NCI-H1694 treated with DMSO at 0.1 percent for 48 hours (cell line): ENCODE results near the gene ASRGL1.

ENCODE experiments used
- DNase-seq: peaks from one replicate; lab custom pipeline; 2025; lab: John Stamatoyannopoulos, UW

The ASRGL1 gene

DNA sequence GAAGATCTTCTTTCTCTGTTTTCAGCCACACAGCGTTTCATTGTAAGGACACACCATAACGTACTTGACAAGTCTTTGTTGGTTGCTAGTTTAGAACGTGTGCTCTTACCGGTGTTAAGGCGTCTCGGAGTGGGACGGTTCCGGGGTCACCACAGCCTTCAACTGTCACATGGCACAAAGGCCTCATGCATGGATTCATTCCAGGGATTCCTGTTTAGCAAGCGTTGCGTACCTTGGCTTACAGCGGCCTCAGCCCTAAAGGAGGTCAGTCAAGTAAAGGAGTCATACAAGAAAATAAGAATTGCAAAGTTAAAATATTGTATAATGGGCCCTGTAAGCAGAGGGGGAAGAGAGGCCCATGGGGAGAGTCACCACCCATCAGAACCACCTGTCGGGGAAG is 79.3 kb downstream of the ASRGL1 start:
- no peak for DNase-seq

DNA sequence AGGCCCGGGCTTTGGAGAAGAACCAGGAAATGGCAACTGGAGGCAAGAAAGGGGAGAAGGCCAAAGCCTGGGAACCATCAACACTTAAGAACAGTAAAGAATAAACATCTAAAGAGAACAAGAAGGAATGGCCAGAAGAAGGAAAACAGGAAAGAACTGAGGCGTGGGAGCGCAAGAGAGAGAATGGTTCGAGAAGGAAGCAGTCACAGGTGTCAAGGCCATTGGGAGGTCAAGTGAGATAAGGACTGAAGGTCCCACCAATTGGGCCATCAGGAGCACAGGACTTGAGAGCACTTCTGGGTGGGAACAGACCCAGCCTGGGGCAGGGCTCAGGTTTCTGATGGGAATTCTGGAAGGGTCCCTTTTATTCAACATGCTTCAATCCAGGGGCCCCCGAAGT is 80.9 kb downstream of the ASRGL1 start:
- DNase-seq = no peak

DNA sequence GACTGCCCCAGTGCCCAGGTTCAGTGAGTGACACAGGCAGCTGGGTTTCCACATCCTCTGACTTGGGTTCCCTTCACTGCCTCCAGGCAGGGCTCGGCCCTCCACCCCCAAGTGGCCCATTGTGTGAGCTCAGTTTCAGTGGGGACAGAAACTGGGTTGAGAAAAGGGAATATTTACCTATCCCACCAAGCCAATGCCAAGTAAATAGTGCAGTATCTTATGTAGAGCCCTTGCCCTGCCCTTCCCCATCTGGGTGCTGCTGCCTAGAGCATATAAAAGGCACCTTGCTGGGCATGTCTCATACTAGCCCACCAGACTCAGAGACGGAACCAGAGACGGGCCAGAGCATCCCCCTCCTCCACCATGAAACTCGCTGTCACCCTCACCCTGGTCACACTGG is 81.5 kb downstream of the ASRGL1 start, which contains the start of gene SCGB1A1:
TSS of gene SCGB1A1 (plus strand) at position 301 of the 400 bp plus-strand sequence. CDS start at position 364, 63 bp downstream.
- no peak for DNase-seq

DNA sequence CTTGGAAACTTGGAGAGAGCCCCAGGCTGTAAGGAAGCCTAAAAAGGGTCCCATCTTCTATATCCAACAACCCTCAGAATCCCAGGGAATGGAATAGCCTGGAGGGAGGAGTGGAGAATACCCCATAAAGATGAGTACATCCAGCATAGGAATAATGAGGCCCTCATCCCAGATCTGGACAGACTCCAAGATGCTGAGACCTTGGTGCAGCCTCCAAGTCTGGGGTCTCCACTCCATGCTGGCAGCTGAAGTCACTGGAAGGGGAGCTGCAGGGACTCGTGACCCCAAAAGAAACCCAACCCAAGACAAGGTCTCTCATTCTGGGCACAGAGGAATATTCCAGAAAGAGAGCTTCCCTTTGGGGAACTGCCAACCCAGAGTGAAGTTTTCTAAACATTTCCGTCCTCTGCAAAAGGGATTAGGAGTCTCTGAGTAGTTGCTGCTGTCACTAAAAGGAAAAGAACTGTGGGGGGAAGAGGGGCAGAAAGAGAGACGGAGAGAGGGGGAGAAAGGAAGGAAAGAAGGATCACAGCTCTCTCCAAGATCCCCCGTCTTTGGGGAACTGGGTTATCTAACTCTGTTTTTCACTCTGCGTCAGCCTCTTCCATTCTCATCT is 82.2 kb downstream of the ASRGL1 start:
- no peak for DNase-seq

DNA sequence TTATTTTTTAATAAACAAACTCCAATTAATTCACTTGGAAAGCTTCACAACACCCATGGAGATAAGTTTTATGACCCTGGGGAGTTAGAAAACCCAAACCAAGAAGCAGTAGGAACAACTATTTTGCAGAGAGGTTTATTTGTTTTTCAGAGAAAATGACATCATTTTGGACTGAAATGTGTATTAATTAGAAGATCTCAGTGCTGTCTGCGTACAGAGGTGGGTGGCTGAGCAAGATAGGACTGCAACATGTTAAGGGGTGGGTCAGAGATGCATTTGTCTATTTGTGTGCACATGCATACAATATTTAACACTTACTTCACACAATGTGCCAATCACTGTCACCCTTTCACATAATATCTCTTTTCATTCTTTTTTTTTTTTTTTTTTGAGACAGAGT is 82.7 kb downstream of the ASRGL1 start:
- DNase-seq = no peak

DNA sequence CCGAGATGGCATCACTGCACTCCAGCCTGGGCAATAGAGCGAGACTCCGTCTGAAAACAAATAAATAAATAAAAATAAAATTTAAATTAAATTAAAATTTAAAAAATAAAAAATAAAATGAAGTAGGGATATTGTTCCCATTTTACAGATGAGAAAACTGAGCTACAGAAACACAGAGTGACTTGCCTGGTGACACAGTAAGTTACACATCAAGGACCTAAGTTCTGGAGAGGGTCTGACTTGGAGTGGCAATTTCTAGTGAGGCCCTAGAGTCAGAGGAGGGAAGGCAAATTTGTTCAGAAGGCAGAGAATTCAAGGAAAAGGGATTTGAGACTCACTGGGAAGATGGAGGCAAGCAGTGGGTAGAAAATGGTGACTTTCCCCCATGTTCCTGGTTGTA is 83.6 kb downstream of the ASRGL1 start:
- DNase-seq = no peak

DNA sequence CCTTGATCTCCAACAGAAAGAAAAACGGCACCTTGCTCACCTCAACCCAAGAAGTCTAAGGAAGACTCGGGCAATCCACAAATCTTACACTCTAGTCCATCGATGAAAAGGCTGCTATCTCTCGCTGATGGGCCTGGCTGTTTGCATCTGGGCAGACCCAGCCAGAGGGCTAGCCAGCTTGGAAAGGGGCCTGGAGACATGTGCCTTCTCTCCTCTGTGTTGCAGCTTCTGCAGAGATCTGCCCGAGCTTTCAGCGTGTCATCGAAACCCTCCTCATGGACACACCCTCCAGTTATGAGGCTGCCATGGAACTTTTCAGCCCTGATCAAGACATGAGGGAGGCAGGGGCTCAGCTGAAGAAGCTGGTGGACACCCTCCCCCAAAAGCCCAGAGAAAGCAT is 84.7 kb downstream of the ASRGL1 start:
- DNase-seq = no peak

DNA sequence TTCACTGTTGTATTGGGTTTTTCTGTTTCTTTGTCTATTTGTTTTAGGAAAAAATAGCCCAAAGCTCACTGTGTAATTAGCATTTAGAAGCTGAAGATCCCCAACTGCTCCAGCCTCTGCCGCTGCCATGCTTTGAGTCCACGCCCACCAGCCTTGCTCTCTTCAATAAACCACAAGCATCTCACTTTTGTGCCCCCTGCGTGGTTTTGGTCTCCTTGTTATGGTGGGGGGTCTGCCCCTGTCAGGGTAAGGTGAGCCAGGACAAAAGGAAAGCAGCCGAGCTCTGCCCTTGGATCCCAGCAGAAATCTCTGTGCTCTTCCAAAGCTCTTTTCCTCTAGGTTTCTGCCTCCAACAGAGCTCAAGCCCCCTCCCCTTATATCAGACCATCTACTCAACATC is 85.8 kb downstream of the ASRGL1 start:
- no peak for DNase-seq

DNA sequence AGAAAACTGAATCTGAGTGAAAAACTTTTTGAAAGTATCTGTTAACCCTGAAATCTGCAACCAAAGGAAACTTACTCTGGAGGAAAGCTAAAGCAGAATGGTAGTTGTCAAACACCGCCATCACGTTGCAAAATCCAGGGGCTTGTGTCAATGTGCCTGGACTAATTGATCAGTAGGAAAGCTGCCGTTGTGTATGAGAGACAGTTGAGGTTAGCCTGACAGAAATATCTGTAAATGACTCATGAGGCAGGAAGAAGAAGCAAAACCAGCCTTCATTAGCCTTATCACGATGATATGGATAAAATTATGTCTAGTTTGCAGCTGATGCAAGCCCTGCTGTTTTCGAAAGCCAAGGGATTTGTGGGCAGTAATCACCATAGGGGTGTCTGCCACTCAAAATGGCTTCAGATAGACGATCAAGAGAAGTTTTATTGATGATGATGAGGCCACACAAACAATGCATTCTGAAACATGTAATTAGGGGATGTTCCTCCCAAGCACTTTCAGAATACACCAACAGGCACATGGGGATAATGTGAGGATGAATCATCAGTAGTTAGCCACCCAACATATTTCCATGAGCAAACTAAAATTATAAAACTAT is 90.5 kb downstream of the ASRGL1 start:
- DNase-seq = no peak

DNA sequence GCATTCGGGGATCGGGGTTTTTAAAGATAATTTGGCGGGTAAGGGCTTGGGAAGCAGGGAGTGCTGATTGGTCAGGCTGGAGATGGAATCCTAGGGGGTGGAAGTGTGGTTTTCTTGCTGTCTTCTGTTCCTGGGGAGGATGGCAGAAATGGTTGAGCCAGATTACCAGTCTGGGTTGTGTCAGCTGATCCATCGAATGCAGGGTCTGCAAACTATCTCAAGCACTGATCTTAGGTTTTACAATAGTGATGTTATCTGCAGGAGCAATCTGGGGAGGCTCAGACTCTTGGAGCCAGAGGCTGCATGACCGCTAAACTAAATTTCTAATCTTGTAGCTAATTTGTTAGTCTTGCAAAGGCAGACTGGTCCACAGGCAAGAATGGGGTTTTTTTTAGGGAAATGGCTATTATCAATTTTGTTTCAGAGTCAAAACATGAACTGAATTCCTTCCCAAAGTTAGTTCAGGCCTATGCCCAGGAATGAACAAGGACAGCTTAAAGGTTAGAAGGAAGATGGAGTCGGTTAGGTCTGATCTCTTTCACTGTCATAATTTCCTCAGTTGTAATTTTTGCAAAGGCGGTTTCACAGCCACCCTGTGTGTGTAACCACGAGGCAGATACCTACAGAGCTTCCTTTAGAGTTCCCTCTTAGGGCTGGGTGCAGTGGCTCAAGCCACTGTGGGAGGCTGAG is 91.8 kb downstream of the ASRGL1 start:
- DNase-seq = no peak

DNA sequence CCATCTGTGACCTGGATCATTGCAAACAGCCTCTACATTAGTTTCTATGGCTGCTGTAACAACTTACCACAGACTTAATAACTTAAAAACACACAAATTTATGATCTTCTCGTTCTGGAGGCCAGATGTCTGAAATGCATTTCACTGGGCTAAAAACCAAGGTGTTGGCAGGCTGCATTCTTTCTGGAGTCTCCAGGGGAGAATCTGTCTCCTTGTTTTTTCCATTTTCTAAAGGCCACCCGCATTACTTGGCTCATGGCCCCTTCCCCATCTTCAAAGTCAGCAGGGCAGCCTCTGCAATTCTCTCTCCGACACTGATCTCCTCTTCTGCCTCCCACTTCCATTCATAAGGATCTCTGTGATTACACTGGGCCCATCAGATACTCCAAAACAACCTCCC is 93.2 kb downstream of the ASRGL1 start:
- DNase-seq = no peak

DNA sequence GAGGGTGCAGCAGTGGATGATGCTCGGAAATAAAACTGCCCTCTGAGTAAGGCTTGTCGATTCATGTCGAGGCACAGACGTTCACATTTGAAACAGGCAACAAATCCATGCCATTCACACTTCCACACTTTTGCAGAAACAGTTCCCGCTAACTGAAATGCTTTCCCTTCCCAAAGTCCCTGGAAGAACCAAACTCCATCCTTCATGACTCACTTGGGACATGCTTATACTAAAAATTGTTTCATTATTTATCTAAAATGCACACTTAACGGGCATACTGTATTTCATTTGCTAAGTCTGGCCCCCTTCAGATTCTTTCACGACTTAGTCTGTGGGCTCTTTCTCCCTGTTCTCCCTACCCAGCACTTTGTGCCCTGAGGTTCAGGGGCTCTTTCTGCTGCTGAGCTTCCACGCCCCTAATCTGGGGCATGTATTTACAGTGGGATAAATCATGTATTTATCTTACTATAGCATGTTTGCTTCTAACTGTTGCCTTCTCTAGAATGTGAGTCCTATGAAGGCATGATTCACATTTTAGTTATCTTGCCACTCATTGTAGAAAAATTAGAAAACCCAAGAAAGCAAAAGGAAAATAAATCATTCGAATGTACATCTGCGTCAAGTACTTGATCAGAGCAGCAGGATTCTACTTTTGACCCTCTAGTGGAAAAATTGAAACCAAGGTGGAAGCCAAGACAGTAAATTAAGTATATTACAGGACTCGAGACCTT is 94.1 kb downstream of the ASRGL1 start:
- no peak for DNase-seq

DNA sequence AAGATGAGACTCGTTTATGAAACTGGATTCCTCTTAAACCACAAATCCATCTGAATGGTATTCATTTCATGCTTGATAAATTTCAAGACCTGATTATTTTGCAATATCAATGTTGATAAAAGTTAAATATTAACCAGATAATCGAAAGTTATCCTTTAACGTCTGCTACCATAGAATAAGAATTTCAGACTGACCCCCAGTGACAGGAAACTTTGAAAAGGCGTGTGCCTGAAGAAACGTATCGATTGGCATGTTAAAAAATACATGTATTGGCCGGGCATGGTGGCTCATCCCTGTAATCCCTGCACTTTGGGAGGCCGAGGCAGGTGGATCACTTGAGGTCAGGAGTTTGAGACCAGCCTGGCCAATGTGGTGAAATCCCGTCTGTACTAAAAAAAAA is 95.4 kb downstream of the ASRGL1 start:
- no peak for DNase-seq

DNA sequence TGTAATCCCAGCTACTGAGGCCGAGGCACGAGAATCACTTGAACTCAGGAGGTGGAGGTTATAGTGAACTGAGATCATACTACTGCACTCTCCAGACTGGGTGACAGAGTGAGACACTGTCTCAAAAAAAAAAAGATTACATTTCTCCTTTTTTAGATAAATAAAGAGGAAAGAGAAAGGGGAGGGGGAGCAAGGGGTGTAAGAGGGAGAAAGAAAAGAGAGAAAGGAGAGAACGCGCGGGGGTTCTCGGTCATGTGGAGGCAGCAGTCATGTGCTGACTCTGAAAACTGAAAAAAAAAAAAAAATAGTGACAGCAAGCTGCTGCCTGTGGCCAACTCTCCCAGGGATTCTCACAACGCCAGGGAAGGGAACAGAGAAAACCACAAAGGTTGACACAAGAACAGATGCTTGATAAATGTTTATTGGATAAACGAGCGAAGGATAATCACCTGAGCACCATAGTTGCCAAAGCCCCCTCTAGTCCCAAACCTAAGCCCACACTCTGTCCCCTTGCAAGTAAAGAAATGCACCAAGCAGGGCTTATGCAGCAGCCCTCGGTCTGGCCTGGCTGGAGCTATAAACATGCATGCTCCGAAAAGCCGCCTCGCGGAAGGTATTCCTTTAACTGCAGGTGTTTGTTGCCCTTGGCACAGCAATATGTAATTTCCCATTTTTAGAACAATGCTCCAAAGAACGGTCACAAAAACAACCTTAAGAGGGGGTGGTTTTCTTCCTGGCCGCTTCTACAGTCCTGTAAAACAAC is 96.1 kb downstream of the ASRGL1 start:
- peak; percentile 26 for DNase-seq

DNA sequence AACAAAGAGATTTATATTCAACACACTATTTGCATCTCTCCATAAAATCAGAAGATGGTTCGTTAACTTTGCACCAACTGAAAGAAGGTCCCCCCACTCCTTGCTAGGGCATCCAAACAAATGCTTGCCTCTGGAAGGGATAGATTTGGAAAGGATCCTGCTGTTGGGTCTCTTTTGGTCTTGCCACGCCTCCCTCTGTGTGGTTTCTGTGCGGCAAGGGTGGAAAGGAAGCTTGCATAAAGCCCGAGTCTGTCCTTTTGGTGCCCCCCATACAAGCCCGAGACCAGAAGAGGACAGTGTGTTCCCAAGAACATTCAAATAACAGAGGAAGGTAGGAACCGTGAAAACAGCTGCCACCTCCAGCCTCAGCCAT is 96.6 kb downstream of the ASRGL1 start:
- no peak for DNase-seq

DNA sequence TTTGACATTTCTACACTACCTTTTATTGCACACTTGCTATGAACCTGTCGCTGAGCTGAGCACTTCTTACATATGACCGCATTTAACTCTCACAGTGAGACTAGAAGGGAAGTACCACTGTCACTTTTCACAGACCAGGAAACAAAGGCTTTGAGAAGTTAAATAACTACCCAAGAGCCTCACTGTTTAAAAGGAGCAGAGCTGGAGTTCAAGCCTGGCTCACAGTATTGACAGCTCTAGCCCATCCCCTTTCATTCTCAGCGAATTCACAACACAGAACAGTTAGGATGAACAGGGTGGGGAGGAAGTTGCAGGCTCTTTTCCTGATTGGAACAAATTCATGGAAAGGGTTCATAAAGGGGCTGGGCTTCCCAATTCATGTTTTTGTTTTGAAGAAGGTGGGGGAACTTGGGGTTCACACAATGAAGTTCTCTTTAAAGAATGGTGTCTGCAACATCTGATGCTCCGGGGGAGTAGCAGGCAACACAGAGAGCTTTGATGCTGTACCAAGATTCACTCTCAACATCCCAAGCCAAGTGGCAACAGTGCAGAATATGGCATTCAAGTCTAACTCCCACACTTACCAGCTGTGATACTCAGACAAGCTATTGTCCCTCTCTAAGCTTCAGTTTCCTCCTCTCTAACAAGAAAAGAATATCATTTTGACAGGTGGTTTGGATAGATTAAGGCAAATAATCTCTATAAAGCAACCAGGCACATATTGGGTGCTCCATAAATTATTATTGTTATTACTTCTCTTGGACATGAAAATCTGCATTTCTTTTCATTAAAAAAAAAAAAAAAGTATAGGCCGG is 98.8 kb downstream of the ASRGL1 start:
- DNase-seq = no peak

DNA sequence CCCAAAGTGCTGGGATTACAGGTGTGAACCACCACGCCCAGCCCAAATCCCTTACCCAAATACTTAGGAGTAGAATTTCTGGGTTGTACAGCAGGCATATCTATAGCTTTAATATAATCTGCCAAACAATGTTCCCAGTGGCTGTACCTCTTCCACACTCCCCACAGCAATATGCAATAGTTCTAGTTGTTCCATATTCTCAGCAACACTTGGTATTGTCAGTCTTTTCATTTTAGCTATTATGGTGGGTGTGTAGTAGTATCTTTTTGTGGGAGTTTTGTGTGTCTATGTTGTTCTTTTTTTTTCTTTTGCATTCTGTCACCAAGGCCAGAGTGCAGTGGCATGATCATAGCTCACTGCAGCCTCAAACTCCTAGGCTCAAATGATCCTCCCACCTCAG is 100.4 kb downstream of the ASRGL1 start:
- no peak for DNase-seq

DNA sequence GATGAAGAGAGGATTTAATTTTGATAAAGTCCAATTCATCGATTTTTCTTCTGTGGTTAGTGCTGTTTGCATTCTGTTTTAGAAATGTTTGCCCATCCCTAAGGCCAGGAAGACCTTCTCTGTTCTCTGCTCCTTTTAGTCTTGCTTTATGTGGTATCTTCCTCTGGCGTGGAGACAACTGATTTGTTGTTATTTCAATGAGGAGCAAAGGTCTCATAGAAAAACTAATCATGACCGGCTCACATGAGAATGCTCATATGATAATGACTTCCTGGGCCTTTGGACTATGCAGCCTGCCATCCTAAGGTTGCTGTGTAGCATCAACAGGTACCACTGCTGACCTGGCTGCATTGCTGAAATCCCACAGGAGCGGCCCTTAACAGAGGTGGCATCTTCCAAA is 101.4 kb downstream of the ASRGL1 start:
- no peak for DNase-seq

DNA sequence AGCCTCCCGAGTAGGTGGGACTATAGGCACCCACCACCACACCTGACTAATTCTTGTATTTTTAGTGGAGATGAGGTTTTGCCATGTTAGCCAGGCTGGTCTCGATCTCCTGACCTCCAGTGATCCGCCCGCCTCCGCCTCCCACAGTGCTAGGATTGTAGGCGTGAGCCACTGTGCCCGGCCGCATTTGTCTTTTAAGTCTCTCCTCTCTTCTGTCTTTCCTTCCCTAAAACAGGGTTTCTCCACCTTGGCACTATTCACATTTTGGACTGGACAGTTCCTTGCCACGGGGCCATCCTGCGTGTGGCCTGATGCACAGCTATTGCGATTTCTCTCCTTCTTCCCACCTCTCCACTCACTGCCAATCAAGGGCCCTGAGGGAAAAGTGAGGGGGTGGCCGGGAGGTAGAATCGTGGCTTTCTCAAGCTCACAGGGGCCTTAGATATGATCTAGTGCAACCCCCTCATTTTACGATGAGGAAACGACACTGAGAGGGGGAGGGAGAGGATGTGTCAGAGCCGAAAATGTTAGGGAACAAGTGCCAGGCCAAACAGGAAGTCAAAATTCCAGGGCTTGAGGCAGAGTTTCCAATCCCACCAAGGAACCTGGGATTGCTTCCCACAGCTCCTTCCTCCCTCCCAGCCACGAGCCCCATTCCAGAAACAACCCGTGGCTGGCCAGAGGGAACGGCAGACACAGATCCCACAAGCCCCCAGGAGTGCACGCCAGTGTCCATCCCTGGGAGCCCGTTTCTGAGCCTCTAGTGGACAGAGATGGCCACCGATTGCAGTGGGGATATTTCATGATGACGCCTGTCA is 102.7 kb downstream of the ASRGL1 start:
- DNase-seq = no peak
